GOT3 (cell line): ENCODE measurements around the gene MBD1.
"Not testable (repeated sequence)": the region's sequence is repeated elsewhere in the genome, so short reads cannot be mapped to it uniquely, and the experiment has no call there.

Experiments used
- DNase-seq: peaks from one replicate; lab custom pipeline; 2025; ENCODE audit warnings: mixed read lengths; lab: John Stamatoyannopoulos, UW

The MBD1 gene

DNA sequence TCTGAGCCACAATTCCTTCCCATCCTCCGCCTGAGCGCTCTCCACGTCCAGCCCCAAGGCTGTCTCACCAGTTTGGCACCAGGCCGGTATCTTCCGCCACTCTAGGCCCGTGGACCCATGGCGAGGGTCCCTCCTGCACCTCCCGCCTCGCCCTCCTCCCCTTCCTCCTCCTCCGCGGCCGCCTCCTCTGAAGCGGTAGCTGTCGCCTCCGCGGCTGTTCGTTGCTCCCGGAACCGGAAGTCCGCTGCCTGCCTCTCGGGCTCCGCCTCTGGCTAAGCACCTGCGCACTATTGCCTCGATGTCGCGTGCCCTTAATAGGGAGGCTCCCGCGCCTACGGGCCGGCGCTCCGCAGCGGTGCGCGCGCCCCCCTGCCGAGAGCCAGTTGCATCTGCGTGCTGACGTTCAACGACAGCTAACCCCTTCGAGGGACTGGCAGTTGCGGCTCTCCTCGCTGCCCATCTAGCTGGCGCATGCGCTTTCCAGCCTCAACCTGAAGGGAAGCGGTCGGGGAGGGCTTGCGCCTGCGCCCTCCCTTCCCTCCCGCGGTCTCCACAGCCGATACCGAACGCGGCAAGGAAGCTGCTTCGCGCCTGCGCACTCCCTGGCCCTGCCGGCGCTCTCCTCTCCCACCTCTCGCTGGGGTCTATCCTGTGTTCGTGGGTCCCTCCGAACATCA lies at the start of gene MBD1:
MBD1 (minus strand) TSS at position 229 of the 677 bp plus-strand sequence. CDS start 1,531 bp downstream, outside the sequence.
- DNase-seq = peak; percentile 90

DNA sequence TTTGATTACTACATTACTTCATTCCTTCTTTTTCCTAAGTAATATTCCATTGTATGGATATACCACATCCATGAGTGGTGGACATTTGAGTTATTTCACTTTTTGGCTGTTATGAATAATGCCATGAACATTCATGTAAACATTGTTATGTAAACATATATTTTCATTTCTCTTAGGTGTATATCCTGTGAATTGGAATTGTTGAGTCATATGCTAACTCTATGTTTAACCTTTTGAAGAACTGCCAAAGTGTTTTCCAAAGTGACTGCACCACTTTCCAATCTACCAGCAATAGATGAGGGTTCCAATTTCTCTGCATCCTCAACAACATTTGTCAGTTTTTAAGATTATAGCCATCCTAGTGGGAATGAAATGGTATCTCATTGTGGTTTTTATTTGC lies 48.9 kb upstream of the MBD1 start:
- no peak for DNase-seq

DNA sequence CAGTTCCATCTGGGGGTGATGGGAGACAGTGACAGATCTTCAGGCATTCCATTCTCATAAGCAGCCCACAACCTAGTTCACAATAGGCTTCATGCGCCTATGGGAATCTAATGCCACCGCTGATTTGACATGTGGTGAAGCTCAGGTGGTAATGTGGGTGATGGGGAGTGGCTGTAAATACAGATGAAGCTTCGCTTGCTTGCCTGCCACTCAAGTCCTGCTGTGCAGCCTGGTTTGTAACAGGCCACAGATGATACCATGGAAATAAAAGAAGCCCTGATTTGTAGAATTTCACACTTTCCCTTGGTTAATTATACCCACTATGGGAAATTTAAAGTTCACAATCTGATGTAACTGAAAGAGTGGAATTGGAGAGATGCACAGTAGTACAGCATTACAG lies 46.7 kb upstream of the MBD1 start:
- DNase-seq = no peak

- no peak for DNase-seq
These were observed 39.4 kb upstream of the MBD1 start for GRCh38 chr18:50320719-50321118.

GRCh38 chr18:50315100-50315871 lies 34.0 kb upstream of the MBD1 start:
- DNase-seq = no peak

DNA sequence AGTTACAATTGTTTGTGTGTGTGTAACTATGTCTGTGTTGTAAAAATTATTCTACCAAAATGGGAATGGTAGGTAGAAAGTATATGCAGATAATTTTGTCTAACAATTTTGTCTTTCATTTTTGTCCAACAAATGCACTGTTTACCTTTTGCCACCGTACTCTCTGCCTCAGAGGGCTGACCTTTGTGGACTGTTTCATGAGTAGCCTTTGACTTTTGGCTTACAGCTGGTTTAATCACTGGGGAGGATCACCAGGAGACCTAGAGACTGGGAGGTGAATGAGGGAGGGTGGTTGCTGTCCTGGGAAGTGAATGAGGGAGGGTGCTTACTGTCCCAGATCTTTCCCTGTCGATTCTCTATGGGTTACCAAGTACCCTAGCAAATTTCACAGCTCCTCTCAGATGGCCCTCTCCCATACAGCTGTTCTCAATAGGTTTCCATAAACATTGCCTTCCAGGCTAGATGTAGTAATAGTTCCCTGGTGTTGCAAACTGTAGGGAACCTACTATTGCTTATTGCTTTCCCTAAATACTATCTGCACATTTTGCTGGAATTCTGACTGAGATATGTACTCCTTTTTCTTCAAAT lies 32.6 kb upstream of the MBD1 start:
- no peak for DNase-seq

DNA sequence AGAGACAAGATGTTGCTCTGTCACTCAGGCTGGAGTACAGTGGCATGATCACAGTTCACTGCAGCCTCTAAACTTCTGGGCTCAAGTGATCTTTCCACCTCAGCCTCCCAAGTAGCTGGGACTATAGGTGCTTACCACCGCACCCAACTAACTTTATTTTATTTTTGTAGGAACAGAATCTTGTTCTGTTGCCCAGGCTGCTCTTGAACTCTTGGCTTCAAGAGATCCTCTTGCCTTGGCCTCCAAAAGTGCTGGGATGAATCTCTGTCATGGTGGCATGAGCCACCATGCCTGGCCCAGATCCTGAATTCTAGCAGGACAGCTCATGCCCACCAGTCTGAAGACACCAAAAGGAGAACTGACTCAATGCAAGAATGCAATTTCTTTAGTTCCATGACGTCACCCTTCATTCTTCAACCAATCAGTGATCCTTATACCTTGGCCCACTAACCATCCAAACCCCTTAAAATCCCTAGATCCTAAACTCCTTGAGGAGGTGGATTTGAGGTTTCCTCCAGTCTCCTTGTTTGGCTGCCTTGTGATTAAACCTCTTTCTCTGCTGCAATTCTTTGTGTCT lies 31.8 kb upstream of the MBD1 start:
- DNase-seq = no peak

GRCh38 chr18:50312296-50313030 lies 31.1 kb upstream of the MBD1 start:
- no peak for DNase-seq

- no peak for DNase-seq
These were observed 30.3 kb upstream of the MBD1 start for GRCh38 chr18:50311650-50312049.

DNA sequence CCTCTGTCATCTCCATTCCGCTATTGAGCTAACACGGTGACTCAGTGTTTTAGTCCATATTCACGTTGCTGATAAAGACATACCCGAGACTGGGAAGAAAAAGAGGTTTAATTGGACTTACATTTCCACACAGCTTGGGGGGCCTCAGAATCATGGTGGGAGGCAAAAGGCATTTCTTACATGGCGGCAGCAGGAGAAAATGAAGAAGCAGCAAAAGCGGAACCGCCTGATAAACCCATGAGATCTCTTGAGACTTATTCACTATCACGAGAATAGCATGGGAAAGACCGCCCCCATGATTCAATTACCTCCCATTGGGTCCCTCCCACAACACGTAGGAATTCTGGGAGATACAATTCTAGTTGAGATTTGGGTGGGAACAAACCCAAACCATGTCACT lies 28.8 kb upstream of the MBD1 start:
- no peak for DNase-seq

- DNase-seq = not testable (repeated sequence)
These were observed 27.5 kb upstream of the MBD1 start for GRCh38 chr18:50308851-50309250.

GRCh38 chr18:50307738-50308470 lies 26.6 kb upstream of the MBD1 start:
- no peak for DNase-seq

DNA sequence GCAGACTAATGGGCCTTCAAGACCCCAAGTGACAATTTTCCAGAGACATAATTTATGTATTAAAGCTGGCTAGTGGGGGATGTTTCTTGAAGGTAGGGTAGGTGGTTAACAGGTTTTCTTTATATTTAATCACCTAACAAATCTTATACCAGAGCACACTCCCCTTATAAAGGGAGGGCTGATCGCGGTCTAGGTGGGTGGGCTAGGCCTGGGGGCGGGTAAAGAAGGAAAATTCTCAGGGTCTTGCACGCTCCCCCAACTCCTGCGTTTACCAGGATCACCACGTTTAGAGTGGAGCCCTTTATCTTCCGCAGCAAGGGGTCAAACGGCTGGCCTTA lies 26.0 kb upstream of the MBD1 start:
- no peak for DNase-seq

- no peak for DNase-seq
These were observed 25.6 kb upstream of the MBD1 start for GRCh38 chr18:50306944-50307343.

DNA sequence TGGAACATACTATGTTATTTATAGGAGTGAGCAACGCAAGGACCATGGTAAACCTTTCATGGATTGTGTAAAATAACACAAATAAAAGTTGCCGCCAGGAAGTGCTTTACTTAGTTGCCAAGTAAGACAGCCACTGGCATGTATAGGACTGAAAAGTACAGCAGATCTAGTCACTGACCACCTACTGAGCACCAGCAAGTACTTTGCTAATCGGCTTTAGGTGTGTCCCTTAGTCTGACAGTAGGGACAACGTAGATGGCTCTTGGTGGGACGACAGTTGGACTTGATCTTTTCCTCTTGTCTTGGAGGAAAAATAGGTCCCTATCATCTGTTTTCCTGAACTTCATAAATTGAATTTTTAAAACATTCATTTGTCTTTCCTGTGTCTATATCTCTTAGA lies 19.8 kb upstream of the MBD1 start:
- DNase-seq = no peak

GRCh38 chr18:50299626-50300388 lies 18.5 kb upstream of the MBD1 start:
- no peak for DNase-seq

DNA sequence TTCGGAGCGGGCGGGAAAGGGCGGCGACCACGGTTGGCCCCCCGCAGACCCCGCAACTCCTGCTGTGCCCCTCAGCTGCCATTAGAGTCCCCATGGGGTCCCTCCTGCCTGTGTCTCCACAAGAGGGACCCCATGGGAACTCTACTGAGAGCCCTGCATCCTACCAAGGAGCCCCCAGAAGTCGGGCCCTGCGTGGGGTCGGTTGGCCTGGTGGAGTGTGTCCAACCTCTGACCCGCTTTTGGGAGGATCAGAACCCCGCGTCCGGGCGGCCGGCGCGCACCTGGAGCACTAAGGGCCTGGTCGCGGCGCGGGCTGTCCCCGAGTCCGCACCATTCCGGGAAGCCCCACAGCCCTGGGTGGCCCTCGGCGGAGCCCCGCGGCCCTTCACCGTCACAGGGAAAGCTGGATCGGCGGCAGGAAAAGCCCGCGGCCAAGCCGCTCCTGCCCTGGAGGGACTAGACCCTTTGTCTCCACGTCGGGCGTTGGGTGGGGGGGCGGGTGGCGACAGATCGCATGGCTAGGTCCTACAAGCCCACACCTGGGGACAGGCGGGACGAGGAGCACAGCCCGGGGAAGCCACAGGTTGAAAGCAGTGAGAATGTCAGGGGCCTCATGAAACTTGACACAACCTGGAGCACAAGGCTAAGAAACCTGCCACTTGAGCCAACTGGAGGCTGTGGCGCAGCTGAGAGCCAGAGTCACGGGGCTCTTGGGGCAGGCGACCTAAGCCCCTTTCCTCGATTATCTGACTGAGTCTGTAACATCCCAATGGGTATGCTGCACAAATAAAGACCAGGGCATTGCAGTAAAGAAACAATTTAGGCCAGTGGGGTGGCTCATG lies 17.3 kb upstream of the MBD1 start:
- DNase-seq = no peak

DNA sequence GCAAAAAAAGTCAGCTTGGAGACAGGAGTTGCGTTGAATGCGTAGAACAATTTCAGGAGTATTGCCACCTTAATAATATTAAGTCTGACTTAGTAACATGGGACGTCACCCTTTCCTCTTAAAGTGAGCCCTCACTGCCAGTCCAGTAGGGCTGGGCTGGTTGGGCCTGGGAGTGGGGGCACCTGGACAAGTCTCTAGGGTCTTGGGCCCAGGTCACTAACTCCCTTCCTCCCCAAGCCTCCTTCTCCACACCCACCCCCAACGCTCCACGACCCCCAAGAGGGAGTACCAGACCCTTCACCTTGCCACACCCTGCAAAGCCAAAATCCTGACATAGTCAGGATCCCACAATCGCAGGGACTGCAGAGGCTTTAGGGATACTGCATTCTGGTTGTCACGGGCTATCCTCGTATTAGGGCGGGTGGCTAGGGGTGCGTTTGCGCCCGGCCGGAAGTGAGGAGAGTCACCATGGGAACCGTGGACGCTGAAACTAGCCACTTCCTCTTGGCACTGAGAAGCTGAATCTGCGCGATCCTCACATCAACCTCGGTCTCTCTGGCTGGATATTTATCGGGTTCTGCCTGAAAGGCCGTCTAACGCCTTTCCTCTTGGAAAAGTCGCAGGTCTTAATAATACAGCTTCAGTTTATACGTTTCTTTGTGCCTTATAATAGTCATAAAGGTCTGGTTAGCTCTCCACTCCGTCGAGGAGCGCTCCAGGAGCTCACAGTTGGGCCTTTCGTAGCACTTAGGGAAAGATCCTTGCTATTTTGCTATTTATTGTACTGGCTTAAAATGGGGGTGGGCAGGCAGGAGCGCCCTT lies 16.5 kb upstream of the MBD1 start:
- no peak for DNase-seq

DNA sequence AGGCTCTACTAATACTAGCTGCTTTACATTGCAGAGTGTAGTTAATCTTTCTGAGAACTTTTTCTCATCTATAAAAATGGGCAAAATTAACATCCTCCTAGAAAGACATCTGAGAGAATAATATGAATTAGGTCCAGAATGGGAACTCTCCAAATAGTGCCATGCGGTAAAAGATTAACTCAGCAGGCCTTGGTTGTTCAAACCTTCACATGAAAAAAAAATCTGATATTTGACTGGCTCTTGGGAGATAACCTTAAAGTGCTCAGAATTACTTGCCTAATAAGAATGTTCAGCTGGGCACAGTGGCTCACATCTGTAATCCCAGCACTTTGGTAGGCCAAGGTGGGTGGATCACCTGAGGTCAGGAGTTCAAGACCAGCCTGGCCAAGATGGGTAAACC lies 11.7 kb upstream of the MBD1 start:
- no peak for DNase-seq
